ENCODE measurements around the gene B3GNT8. TPM values are rescaled to one million over a fixed set of nuclear protein-coding genes. Genes with fewer than 3 reads are reported as not detected.
"Not testable (repeated sequence)": the region's sequence is repeated elsewhere in the genome, so short reads cannot be mapped to it uniquely, and the experiment has no call there.

Gene B3GNT8, protein sequence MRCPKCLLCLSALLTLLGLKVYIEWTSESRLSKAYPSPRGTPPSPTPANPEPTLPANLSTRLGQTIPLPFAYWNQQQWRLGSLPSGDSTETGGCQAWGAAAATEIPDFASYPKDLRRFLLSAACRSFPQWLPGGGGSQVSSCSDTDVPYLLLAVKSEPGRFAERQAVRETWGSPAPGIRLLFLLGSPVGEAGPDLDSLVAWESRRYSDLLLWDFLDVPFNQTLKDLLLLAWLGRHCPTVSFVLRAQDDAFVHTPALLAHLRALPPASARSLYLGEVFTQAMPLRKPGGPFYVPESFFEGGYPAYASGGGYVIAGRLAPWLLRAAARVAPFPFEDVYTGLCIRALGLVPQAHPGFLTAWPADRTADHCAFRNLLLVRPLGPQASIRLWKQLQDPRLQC
- total RNA-seq = 10 to 100 TPM; 28.7 to 94.9 TPM
- long read RNA-seq, partial matches to known transcripts = 16 of 39 reads
- long read RNA-seq, other reads (novel, unspliced or antisense) = 19 of 39 reads

DNA sequence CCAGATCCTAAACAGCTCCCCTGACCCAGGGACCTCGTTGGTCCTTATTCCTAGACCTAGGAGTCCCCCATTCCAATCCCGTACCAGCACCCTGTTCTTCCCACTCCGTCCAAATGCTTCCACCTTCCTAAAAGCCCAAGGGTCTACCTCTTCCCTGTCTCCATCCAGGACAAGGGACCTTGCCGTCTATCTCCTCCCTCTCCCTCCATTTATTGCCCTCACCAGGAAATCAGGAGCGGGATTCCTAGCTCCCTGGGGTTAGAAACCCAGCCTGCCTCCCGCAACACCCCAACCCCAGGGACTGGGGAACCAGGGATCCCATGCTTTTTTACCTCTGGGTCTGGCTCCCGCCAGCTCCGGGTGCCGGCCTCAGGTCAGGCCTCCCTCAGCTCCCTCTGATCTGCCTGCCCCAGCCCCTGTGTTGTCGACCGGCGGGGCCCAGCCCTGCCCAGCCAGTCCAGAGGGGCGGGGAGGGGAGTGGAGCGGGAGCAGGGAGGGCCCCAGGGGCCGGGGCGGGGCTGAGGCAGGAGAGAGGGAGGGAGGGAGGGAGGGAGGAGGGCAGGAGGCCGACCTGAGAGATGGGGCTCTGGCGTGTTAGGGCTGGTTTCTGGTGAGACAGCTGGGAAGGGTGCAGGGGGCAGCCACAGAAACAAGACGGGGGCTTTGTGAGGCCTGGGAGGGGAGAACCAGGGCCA lies at the start of gene B3GNT8:
Gene B3GNT8 (minus strand): TSS at position 423 of the 695 bp plus-strand sequence. CDS start 596 bp downstream, outside the sequence.
- peak; percentile 81 for ATAC-seq
- DNase-seq = peak; percentile 92 to 95
- intact Hi-C loops (cut with DNase I, micrococcal nuclease) = no loop called here

DNA sequence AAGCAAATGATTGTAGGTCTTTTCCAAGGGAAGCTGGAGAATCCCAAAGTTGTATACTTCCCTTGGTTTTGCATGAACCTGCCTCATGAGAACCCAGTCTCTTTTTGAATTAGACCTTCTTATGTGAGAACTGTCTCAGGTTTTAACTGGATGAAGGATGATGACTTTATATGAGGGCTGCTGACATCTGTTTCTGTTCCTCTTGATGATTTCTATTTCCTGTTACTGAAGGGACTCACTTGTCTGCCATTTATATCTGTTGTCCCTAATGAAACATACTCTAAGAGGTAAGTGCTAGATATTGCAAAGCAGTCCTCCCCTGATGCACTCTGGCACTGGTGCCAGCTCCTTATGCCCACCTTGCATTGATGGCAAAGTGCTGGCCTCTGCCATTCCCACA lies 49.4 kb upstream of the B3GNT8 start:
- DNase-seq (no peak), ATAC-seq (no peak)
- intact Hi-C loops (cut with DNase I, micrococcal nuclease) = no loop called here

DNA sequence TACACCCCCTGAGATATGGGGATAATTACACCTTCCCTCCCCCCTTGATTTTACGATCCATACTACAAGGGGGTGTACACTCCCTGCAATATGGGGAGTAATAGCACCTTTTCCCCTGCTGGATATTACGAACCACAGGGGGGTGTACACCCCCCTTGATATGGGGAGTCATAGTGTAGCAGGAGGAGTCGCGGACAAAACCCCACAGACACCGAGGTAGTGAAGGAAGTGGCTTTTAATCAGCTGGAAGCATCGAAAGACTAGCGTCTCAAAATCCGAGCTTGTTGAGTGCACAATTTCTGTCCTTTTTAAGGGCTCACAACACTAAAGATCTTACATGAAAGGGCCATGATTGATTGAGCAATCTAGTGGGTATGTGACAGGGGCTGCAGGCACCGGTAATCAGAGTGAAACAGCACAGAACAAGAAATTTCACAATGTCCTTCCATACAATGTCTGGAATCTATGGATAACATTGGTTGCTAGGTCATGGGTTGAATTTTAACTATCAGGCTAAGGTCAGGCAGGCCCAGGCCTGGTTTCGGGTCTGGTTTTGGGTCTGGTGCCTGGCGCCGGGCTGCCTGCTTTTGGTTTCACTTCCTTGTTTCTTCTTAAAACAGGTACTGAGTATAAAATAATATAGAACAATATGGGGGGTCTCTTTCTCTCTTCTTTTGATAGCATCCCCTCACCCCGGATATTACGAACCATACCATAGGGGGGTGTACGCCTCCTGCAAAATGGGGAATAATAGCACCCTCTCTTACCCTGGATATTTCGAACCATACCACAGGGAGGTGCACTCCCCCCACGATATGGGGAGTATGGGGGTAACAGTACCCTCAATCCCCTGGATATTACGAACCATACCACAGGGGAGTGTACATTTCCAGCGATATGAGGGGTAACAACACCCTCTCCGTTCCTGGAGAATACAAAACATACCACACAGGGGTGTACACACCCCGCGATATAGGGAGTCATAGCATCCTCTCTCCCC lies 36.4 kb upstream of the B3GNT8 start:
- ATAC-seq; intact Hi-C loops (cut with DNase I, micrococcal nuclease): not testable (repeated sequence)
- peak in 1 of 2 donors; percentile 46 for DNase-seq

DNA sequence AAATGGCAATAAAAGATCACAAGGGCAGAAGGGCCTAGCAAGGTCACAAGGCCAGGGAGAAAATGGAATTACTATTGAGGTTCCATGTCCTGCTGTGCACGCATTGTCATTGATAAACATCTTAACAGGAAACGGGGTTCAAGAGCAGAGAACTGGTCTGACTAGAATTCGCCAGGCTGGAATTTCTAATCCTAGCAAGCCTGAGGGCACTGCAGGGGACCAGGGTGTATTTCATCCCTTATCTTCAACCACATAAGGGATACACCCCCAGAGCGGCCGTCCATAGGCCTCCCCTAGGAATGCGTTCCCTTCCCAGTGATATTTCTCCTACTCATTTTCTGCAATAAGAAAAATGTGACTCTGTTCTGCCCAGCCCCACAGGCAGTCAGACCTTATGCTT lies 35.3 kb upstream of the B3GNT8 start:
- DNase-seq (no peak), ATAC-seq (no peak)
- intact Hi-C loops (cut with DNase I, micrococcal nuclease) = no loop called here

DNA sequence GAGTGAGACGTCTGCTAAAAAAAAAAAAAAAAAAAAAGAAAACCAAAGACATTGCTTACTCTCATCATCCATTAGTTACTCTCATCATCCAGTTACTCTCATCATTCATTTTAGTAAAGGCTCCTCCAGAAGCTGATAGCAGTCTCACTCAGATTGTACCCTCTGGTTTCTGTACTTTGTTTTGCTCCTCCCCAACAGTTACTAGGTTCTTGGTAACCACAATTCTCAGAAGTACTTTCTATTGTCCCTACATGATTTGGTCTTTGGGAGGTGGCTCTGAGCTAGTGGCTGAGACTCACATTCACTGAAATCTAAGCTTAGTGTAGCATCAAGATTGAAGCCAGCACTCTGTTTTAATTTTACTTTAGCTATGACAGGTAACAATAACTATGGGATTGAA lies 30.1 kb upstream of the B3GNT8 start:
- intact Hi-C loops (cut with DNase I, micrococcal nuclease) = loop anchor here in 1 of 2 donors (10.0 kb wide), 1 partner anchor 118 kb away; the partner anchor contains the start of gene CEACAM21
- DNase-seq (no peak), ATAC-seq (no peak)

DNA sequence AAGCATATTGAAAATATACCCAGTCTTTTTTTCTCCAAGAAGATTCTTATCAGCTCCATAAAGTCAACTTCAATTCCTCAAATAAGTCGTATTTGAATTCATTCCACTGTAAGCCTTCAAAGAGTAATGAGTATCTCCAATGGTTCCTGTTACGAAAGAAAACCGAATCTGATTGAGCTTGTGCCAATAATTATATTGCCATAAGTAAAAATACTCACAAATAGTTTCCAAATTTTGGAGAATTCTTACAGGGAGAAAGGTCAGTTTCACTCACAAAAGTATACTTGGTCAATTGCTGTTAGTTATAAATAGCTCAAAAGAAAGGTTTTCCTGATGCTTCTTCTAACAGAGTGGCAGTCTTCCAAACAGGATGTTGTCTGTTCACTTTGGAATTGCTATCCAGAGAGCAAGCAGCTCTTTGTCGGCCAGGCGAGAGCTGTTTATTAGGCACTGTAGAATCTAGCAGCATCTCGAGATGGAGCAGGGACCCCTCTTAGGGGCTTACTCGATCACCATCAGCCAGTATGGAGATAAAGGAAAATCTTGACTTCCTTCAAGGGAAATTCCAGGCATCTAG lies 29.3 kb upstream of the B3GNT8 start:
- intact Hi-C loops (cut with DNase I, micrococcal nuclease) = loop anchor here in 1 of 2 donors (10.0 kb wide), 1 partner anchor 118 kb away; the partner anchor contains the start of gene CEACAM21
- DNase-seq (no peak), ATAC-seq (no peak)

DNA sequence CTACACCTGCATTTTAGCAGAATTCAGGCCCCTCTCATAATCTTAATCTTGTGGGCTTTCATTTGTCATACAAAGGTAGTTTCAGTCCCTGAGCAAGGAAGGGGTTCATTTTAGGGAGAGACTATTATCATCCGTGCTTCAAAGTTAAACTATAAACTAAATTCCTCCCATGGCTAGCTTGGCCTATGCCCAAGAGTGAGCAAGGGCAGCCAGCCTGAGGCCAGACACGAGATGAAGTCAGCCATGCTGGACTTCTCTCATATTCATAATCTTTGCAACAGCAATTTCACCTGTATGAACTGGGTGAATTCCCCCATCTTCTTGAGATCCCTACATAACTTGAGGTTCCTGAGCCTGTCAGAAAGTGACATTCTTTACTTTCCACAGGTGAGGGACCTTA lies 28.8 kb upstream of the B3GNT8 start:
- intact Hi-C loops (cut with DNase I, micrococcal nuclease) = loop anchor here in 1 of 2 donors (10.0 kb wide), 1 partner anchor 119 kb away; the partner anchor contains the start of gene CEACAM21
- no peak for DNase-seq
- no peak for ATAC-seq

DNA sequence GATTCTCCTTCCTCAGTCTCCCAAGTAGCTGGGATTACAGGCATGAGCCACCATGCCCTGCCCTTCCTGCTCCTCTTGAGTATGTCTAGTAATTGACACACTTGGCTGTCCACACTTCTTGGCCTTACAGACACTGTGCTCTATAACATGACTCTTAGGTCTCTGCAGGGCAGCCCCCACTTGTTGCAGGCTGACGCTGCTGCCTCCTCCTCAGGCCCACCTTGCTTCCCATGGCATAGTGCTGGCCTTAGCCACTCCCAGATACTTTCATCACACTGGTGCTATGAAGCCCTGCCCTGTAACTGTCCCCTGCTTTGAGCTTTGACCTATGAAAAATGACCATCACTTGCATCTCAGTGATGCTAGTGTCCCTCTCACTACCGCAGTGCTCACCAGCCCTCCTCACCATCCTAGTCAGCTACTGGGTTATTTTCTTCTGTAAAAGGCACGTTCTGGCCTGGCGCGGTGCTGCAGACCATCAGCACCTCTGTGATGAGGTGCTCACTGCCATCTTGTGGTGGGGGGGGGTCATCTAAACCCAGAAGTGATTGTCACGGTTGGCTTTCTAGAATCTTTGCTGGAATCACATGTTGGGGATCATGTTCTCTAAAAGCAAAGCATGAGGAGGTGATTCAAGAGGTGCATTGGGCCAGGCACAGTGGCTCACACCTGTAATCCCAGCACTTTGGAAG lies 25.6 kb upstream of the B3GNT8 start:
- no peak for DNase-seq
- no peak for ATAC-seq
- intact Hi-C loops (cut with DNase I, micrococcal nuclease) = loop anchor here (5.0 to 10.0 kb wide), 2 partner anchors 115 to 122 kb away; partner anchors contain the start of gene CEACAM21 (in 1 of the 2)

DNA sequence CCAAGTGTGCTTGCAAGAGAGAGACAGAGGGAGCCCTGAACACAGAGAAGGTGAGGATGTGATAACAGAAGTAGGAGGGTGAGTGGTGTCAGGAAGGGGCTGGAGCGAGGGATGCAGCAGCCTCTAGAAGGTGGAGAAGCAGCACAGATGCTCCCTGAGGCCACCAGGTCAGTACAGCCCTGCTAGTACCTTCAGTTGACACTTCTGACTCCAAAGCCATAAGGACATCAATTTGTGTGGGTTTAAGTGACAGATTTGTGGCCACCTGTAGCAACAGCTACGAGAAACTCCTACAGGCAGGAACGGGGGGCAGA lies 22.6 kb upstream of the B3GNT8 start:
- no peak for ATAC-seq
- intact Hi-C loops (cut with DNase I, micrococcal nuclease) = loop anchor here (5.0 to 10.0 kb wide), 2 partner anchors 117 to 125 kb away; partner anchors contain the start of gene CEACAM21 (in 1 of the 2)
- DNase-seq = no peak

DNA sequence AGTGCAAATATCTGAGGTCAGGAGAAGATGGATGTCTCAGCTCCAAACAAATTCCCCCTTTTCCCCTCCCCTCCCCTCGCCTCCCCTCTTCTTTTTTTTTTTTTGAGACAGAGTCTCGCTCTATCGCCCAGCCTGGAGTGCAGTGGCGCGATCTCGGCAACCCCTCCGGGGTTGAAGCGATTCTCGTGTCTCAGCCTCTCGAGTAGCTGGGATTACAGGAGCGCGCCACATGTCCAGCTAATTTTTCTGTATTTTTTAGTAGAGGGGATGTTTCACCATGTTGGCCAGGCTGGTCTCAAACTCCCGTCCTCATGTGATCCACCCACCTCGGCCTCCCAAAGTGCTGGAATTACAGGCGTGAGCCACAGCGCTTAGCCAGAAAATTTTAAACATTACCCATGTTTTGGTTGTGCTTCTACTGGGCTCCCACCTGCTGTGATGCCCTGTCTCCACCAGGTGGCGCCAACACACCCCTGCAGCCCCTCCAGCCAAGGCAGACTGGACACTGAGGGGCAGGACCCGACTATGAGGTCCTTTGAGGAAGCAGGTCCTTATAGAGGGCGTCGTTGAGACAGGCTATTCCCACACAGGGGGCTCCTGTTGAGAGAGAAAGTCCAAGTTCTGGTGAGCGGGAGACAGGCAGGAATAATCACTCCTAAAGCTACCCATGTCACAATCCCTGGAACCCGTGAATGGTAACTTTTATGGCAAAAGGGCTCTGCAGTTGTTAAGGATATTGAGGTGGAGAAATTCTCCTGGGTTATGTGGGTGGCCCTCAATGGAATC lies 22.1 kb upstream of the B3GNT8 start:
- ATAC-seq (peak; percentile 79), DNase-seq (peak; percentile 52 to 65)
- intact Hi-C loops (cut with DNase I, micrococcal nuclease) = no loop called here

DNA sequence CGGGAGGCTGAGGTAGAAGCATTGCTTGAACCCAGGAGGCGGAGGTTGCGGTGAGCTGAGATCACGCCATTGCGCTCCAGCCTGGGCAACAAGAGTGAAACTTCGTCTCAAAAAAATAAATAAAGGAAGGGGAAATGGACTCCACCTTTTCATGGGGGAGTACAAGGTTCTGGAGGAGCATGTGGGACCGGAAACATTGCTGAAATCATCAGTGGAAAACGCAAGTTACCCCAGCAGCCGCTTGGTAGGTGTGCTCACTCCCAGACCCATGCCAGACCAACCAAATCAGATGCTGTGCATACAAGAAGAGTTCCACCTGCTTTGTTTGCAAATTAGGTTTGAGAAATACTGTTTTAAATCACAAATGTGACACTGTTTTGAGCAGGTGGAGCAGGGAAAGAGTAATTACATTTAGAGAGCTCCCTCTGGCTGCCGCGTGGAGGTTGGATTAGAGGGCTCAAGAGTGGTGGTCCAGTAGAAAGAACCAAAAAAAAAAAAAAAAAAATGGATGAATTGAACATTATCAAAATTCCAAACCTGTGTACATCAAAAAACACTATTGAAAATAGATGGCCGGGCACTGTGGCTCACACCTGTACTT lies 20.7 kb upstream of the B3GNT8 start:
- intact Hi-C loops (cut with DNase I, micrococcal nuclease) = no loop called here
- ATAC-seq (no peak), DNase-seq (no peak)

DNA sequence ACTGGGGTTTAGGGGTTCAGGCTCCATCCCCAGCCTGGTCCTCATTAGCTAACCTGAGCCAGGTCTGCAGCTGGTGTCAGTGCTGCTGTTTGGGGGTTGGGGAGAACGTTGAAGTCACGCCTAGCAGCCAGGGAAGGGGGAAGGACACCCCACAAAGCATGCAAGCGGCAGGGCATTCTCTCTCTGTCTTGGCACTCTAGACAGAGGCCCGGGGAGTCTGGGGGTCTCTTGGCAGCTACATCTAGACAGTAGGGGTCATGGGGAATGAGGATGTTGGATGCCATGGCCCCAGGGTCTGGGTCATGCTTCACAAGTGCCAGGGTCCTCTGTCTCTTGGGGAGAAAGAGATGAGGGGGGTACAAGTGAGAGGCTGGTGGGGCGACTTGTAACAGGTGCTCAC lies 18.4 kb upstream of the B3GNT8 start:
- intact Hi-C loops (cut with DNase I, micrococcal nuclease) = no loop called here
- ATAC-seq = no peak
- no peak for DNase-seq

DNA sequence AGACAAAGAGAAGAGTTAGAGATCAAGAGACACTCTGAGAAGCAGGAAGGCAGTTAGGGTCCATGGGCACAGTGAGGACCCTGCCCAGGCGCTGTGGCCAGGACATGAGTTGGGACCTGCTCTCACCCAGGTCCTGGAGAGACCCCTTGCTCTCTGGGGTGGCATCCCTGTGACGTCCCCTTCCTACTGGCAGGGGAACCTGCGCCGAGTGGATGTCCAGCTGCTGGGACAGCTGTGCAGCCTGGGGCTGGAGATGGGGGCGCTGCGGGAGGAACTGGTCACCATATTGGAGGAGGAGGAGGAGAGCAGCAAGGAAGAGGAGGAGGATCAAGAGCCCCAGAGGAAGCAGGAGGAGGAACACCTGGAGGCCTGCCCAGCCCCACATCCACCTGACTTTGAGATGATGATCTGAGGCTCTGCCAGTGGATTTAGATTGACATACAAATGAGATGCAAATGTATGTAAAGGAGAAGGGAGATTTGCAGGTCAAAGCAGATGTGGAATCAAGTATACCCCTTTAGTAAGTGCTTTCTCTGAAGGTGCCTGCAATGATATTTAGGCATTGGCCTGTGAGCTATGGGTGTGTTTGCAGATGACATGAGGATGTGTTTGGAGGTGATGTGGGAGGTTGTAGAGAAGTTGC lies 16.8 kb upstream of the B3GNT8 start:
- no peak for DNase-seq
- intact Hi-C loops (cut with DNase I, micrococcal nuclease) = no loop called here
- no peak for ATAC-seq

DNA sequence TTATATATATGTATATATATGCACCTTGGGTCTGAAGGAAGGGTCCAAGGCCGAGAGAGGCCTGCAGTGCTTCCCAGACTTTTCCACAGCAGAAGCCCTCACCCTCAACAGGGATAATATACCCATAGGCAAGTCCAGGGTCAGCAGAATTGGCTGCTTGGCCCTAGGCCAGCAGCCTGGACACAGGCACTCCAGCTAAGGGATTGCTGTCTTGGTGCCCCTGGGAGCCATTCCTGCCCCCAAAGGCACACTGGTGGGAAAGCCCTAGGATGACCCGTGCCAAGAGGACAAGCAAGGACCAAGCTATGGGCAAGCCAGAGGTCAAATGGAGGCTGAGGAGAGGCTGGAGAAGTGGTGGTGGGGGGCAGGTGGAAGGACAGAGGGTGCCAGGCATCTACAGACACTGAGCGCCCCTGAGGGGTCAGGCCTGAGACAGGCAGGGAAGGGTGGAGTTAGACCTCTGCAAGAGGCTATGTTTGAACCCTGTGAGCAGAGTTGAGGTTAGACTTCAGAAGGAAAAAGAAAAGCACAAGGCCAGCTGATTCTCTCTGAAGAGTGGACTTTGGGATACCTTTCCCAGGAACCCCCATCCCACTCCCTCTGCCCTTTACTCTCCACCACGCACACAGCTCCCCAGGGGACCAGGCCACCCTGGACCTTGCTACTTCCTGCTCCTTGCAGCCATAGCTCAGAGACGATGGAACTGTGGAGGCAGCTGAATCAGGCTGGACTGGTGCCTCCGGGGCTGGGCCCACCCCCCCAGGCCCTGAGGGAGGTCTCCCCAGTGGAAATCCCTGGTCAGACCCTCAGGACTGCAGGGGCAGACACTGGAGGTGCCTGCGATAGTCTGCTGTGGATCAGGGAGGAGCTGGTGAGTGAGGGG lies 15.5 kb upstream of the B3GNT8 start, which contains the start of gene ERICH4:
Gene ERICH4 (plus strand): TSS at position 684 of the 883 bp plus-strand sequence. CDS start 14 bp downstream, at position 698.
- DNase-seq (no peak), ATAC-seq (no peak)
- intact Hi-C loops (cut with DNase I, micrococcal nuclease) = no loop called here

DNA sequence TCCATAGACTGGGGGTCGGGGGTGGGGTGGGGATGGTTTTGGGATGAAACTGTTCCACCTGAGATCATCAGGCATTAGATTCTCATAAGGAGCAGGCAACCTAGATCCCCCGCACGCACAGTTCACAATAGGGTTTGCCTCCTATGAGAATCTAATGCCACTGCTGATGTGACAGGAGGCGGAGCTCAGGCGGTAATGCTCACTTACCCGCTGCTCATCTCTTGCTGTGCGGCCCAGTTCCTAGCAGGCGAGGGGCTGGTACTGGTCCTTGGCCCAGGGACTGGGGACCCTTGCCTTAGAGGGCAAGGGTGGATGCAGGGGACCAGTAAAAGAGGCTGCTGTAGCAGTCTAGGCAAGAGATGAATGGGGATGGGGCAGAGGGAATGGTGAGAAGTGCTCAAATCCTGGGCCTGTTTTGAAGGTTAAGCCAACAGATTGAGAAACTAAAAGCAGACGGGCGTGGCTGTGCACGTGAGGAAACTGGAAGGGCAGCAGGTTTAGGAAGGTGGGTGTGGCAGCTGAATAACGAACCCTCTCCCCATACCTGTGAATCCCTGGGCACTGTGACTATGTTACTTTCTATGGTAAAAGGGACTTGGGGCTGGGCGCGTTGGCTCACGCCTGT lies 14.3 kb upstream of the B3GNT8 start:
- ATAC-seq = no peak
- DNase-seq = no peak
- intact Hi-C loops (cut with DNase I, micrococcal nuclease) = no loop called here

All from left colon (tissue), 2 donors.